Vagina (tissue), 2 donors: ENCODE data around the gene GATB. TPM values are rescaled to one million over a fixed set of nuclear protein-coding genes. Genes with fewer than 3 reads are reported as not detected.

Source experiments
- DNase-seq, 2 donors: peaks; one replicate each; pipeline ENCODE4 v3.0.0-alpha.2; 2017; ENCODE audit errors: extremely low spot score in 2 of 2
- H3K27ac ChIP-seq: fragments of 200-600 bp; sonication (generic); one replicate; pipeline ENCODE4 v1.5.1; 2019
- H3K27me3 ChIP-seq: fragments of 200-600 bp; sonication (generic); one replicate; pipeline ENCODE4 v1.5.1; 2019
- H3K36me3 ChIP-seq, 2 donors: fragments of 200-600 bp; sonication (generic); one replicate each; pipeline ENCODE4 v1.5.1; 2017 to 2019
- H3K4me1 ChIP-seq: fragments of 200-600 bp; sonication (generic); one replicate; pipeline ENCODE4 v1.5.1; 2019
- H3K4me3 ChIP-seq, 2 donors: fragments of 200-600 bp; sonication (generic); 1 replicate in 1 of 2; 2 replicates in 1 of 2; pipeline ENCODE4 v1.5.1; 2016 to 2019
- H3K9me3 ChIP-seq: fragments of 200-600 bp; sonication (generic); one replicate; pipeline ENCODE4 v1.5.1; 2019
- POLR2A ChIP-seq, 2 donors: fragments of 450-650 bp; IDR thresholded peaks; one replicate each; pipeline ENCODE4 v1.6.1; 2017; ENCODE audit warnings: antibody characterized with exemption in 2 of 2, mild to moderate bottlenecking in 2 of 2, moderate library complexity in 2 of 2
- POLR2AphosphoS5 ChIP-seq, 2 donors: sonication (generic); formaldehyde crosslinking; IDR thresholded peaks; one replicate each; pipeline ENCODE4 v1.9.0; 2017; ENCODE audit warnings: antibody characterized with exemption in 2 of 2, mild to moderate bottlenecking in 2 of 2, low read depth in 1 of 2; ENCODE audit not compliant: insufficient read depth in 1 of 2
- intact Hi-C: fragments of 100-400 bp; cut with DNase I; formaldehyde crosslinking; loops from one replicate; pipeline ENCODE4 v1.15.1; 2023
- total RNA-seq: library from RNA; depleted of rRNA; stranded (reverse); fragments of >200 nt; gene quantifications from one replicate; pipeline ENCODE4 v1.2.3, GENCODE V29; 2016
- TF ChIP-seq, protein P1 (sequence below), 3 experiments: fragments of 450-650 bp in 2 of 3; fragments of 200-600 bp in 1 of 3; sonication (generic) in 1 of 3; IDR thresholded peaks; one replicate each; pipeline ENCODE4 v1.5.1; 2017 to 2019; ENCODE audit warnings: antibody characterized with exemption in 3 of 3, mild to moderate bottlenecking in 2 of 3, moderate library complexity in 2 of 3

GATB gene
- total RNA-seq, 1 donor from 2014 or later: 17.7 TPM

DNA sequence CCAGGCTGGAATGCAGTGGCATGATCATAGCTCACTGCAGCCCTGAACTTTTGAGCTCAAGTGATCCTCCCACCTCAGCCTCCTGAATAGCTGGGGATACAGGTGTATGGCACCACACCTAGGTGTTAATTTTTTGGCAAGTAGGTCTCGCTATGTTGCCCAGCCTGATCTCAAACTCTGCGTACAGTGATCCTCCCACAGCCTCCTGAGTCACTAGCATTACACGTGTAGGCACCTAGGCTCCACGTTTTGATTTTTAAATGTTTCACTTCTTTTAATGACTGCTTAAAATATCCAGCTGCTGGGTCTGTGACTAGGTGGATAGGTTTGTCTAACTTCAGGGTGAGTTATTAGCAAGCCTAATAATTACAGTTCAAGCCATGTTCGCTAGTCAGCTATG, 44.5 kb downstream of the GATB start:
- no peak for DNase-seq
- no peaks in the 10 kb centered on the region for H3K36me3 ChIP-seq
- H3K4me3 ChIP-seq: no peak overlapping the region
- H3K4me1 ChIP-seq: no peaks in the 10 kb centered on the region
- TF ChIP-seq POLR2AphosphoS5 (IDR thresholded peaks at IDR 0.05; ENCODE audit: insufficient read depth in 1 of 2, low read depth in 1 of 2) (no peak), POLR2A (IDR thresholded peaks at IDR 0.05) (no peak)
- TF ChIP-seq, protein P1, sequence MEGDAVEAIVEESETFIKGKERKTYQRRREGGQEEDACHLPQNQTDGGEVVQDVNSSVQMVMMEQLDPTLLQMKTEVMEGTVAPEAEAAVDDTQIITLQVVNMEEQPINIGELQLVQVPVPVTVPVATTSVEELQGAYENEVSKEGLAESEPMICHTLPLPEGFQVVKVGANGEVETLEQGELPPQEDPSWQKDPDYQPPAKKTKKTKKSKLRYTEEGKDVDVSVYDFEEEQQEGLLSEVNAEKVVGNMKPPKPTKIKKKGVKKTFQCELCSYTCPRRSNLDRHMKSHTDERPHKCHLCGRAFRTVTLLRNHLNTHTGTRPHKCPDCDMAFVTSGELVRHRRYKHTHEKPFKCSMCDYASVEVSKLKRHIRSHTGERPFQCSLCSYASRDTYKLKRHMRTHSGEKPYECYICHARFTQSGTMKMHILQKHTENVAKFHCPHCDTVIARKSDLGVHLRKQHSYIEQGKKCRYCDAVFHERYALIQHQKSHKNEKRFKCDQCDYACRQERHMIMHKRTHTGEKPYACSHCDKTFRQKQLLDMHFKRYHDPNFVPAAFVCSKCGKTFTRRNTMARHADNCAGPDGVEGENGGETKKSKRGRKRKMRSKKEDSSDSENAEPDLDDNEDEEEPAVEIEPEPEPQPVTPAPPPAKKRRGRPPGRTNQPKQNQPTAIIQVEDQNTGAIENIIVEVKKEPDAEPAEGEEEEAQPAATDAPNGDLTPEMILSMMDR (IDR thresholded peaks at IDR 0.05): no peak
- H3K9me3 ChIP-seq: no peaks in the 10 kb centered on the region
- H3K27ac ChIP-seq: no peak overlapping the region
- intact Hi-C loops: no loop called here
- H3K27me3 ChIP-seq: no peaks in the 10 kb centered on the region

DNA sequence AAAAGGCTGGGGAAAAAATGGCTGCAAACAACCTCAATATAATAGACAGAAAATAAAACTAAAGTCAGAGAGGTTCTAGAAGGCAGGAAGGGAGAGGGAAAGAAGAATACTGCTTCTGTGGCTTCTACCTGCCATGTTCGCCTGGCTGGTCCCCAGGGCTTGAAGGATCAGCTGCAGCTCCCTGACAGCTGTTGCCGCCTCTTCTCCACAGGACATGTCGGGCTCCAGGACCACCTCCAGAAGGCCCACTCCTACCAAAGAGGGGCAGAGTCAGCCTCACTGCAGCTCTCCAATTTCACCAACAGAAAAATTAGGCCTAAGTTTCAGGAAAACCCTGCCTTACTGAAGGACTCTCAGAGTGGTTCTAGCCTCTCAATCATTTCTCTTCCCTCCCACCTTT, 44.9 kb downstream of the GATB start:
- Histone ChIP-seq H3K27me3 (no peaks in the 10 kb centered on the region), H3K27ac (no peak overlapping the region), H3K4me1 (no peaks in the 10 kb centered on the region), H3K9me3 (no peaks in the 10 kb centered on the region), H3K36me3 (no peaks in the 10 kb centered on the region), H3K4me3 (no peak overlapping the region)
- no peak for TF ChIP-seq POLR2AphosphoS5 (IDR thresholded peaks at IDR 0.05; ENCODE audit: insufficient read depth in 1 of 2, low read depth in 1 of 2)
- no peak for TF ChIP-seq POLR2A (IDR thresholded peaks at IDR 0.05)
- TF ChIP-seq, protein P1 (IDR thresholded peaks at IDR 0.05): no peak
- DNase-seq: peak in 1 of 2 donors; percentile 56
- intact Hi-C loops: no loop called here

DNA sequence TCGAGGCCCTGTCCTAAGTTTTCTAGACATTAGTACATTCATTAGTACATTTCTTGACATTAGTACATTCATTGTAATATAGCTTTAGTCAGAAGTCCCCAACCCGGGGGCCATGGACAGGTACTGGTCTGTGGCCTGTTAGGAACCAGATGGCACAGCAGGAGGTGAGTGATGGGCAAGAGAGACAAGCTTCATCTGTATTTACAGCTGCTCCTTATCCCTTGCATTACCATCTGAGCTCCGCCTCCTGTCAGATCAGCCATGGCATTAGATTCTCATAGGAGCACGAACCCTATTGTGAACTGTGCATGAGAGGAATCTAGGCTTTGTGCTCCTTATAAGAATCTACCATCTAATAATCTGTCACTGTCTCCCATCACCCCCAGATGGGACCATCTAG, 48.0 kb downstream of the GATB start:
- peaks cover 0 to 4% of the 10 kb centered on the region in 2 donors for H3K36me3 ChIP-seq
- intact Hi-C loops: no loop called here

DNA sequence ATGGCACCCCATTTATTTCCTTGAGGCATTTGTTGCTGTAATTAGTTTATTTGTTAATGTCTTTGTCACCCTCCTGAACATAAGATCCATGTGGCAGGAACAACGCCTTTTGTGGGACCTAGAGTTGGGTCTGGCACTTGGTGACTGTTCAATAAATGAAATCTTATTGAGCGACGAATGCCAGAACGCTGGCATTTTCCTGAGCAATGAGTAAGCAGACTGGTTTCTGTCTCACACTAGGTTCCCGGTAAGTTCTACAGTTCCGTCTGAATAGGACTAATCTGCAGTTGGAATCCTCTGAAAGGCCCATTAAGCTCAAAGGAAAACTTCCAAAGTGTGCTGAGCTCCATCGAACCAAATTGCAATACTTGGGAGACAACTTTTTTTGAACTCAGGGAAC, 49.2 kb downstream of the GATB start:
- Histone ChIP-seq H3K27ac (no peak overlapping the region), H3K27me3 (no peaks in the 10 kb centered on the region), H3K4me1 (no peaks in the 10 kb centered on the region), H3K9me3 (no peaks in the 10 kb centered on the region), H3K4me3 (no peak overlapping the region), H3K36me3 (peaks cover 0 to 14% of the 10 kb centered on the region in 2 donors)
- intact Hi-C loops: no loop called here
- DNase-seq: no peak
- TF ChIP-seq POLR2A (IDR thresholded peaks at IDR 0.05): no peak

More for the DNA sequence above, 48.0 kb downstream of the GATB start:
- no peak overlapping the region for H3K4me3 ChIP-seq
- no peaks in the 10 kb centered on the region for H3K9me3 ChIP-seq
- no peaks in the 10 kb centered on the region for H3K4me1 ChIP-seq
- DNase-seq: no peak
- no peaks in the 10 kb centered on the region for H3K27me3 ChIP-seq
- TF ChIP-seq POLR2A (IDR thresholded peaks at IDR 0.05): no peak
- no peak overlapping the region for H3K27ac ChIP-seq

DNA sequence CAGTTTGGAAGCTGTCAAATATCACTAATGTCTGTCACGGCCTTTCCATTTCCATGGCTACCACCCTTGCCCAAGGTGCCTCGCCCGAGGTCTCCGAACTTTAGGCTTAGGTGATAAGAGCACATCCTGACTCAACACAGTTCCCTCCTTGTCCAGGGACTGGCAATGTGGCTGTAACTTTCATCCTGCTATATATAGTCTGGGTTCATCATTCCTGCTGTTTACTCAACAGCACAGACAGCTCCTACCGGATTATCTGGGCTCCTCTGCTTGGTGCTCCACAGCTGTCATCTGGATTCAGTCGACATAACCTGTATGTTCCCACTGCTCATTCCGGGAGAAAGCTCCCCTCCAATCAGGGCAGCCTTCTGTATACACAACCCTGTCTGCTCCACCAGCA, 51.2 kb downstream of the GATB start:
- Histone ChIP-seq H3K27ac (no peak overlapping the region), H3K4me3 (no peak overlapping the region), H3K27me3 (no peaks in the 10 kb centered on the region), H3K4me1 (no peaks in the 10 kb centered on the region), H3K36me3 (peaks cover 0 to 14% of the 10 kb centered on the region in 2 donors), H3K9me3 (no peaks in the 10 kb centered on the region)
- intact Hi-C loops: no loop called here
- DNase-seq: peak in 1 of 2 donors; percentile 69
- TF ChIP-seq POLR2AphosphoS5 (IDR thresholded peaks at IDR 0.05; ENCODE audit: insufficient read depth in 1 of 2, low read depth in 1 of 2) (no peak), POLR2A (IDR thresholded peaks at IDR 0.05) (no peak)
- TF ChIP-seq, protein P1 (IDR thresholded peaks at IDR 0.05): no peak

DNA sequence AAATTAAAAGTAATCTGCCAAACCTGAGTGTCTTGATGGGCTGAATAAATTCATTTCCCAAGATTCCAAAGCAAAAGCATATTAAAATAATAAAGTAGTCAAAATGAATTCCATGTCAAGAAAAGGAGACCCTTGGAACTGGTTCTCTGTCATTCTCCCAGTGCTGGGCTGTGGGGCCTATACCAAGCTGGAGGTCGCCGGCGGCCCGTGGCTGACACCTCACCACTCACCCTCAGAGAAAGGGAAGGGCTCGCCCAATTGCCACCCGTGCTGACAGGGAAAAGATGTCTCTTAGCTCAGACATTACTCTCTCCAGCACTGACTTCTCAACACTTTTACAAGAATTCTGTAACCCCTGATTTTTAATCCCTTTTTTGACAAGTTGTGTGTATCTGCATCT, 51.7 kb downstream of the GATB start:
- intact Hi-C loops: no loop called here
- Histone ChIP-seq H3K36me3 (peaks cover 0 to 14% of the 10 kb centered on the region in 2 donors), H3K4me1 (no peaks in the 10 kb centered on the region), H3K27ac (no peak overlapping the region), H3K4me3 (no peak overlapping the region), H3K27me3 (no peaks in the 10 kb centered on the region), H3K9me3 (no peaks in the 10 kb centered on the region)
- DNase-seq: peak in 1 of 2 donors; percentile 49
- TF ChIP-seq POLR2AphosphoS5 (IDR thresholded peaks at IDR 0.05; ENCODE audit: insufficient read depth in 1 of 2, low read depth in 1 of 2) (no peak), POLR2A (IDR thresholded peaks at IDR 0.05) (no peak)
- TF ChIP-seq, protein P1 (IDR thresholded peaks at IDR 0.05): no peak
